Posterior cingulate gyrus (tissue), 11 donors: ENCODE measurements around the gene SCAF4.
"Not testable (repeated sequence)": the region's sequence is repeated elsewhere in the genome, so short reads cannot be mapped to it uniquely, and the experiment has no call there.

Experiments
- DNase-seq, 10 donors: peaks; one replicate each; pipeline versions ENCODE4 v3.0.0 to v3.0.0-alpha.2; 2020 to 2021; ENCODE audit warnings: mixed read lengths in 3 of 10
- intact Hi-C: fragments of 100-400 bp; cut with DNase I; formaldehyde crosslinking; loops from one replicate; pipeline ENCODE4 v1.15.1; 2023

SCAF4 gene

DNA sequence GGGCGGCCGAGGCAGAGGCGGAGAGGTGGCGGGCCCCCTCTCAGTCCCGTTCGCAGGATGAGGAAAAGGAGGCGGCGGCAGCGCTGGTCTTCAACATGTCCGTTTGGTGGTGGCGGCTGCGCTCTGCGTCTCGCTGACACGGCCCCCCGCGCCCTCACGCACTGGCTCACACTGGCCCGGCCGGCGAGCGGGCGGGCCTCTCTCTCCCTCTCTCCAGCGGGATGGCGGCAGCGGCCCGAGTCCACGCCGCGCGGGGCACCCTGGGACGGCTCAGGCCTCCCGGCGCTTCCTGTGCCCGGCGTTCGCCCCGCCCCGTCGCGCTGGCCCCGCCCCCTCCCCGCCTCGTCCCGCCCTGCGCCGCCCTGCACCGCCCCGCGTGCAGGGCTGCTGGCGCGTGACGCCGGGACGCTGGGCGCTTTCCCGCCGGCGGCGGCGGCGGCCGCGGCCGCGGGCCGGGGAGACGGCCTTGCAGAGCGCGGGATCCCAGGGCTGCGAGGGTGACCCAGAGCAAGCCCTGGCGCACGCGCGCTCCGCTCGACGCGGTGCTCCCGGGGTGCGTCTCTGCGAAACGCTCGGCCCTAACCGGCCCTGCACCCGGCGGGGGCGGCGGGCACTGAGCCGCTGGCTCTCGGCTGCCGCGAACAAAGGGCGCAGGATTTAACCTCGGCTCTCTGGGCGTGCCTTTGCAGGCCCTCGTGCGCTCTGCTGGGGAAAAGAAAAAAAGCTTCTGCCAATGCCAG is at the start of gene SCAF4:
TSS of gene SCAF4 (minus strand) at position 262 of the 740 bp plus-strand sequence. CDS start 426 bp downstream, outside the sequence.
- intact Hi-C loops = loop anchor here (1.0 to 10.0 kb wide), 3 partner anchors 72 to 1913 kb away; partner anchors contain the start of genes CRYZL1 and ITSN1
- peak; percentile 85 to 98 (median 90) for DNase-seq

DNA sequence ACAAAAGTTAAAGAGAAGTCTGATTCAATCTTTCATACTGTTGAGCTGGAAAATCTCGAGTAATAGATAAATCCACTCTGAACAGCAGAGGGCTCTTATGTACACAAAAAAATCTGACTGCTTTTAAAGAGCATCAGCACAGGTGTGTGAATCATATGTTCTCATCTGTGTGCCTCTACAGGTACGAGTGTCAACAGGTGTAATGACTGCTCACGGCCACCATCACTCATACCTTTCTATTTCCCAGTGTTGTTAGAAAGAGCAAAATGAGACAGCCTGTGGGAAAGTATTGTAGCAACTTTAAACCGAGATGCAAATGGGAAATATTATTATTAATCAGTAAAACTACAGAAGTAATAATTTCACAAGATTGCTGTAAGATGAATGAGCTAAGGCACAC is 49.0 kb upstream of the SCAF4 start:
- no peak for DNase-seq
- intact Hi-C loops = no loop called here

DNA sequence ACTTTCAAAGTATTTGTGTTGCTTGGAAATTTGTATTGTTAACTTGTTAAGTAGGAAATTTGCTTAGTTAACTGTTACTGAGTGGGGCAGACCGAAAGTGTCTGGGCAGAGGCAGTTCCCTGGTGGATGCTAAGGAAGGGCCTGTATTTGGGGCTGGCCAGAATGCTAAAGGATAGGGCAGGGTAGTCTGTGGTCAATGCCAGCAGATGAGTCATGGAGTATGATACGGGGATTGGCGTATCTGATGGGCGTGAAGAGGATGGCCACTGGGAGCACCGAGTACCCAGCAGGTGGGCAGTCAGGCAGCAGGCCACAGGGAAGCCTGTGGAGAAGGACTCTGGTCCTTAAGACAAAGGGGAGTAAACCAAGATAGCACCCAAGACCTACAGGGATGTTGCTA is 46.6 kb upstream of the SCAF4 start:
- intact Hi-C loops = no loop called here
- DNase-seq = no peak

GRCh38 chr21:31777857-31778256 is 45.9 kb upstream of the SCAF4 start:
- no peak for DNase-seq
- intact Hi-C loops = no loop called here

GRCh38 chr21:31774031-31774430 is 42.1 kb upstream of the SCAF4 start:
- intact Hi-C loops = no loop called here
- no peak for DNase-seq

DNA sequence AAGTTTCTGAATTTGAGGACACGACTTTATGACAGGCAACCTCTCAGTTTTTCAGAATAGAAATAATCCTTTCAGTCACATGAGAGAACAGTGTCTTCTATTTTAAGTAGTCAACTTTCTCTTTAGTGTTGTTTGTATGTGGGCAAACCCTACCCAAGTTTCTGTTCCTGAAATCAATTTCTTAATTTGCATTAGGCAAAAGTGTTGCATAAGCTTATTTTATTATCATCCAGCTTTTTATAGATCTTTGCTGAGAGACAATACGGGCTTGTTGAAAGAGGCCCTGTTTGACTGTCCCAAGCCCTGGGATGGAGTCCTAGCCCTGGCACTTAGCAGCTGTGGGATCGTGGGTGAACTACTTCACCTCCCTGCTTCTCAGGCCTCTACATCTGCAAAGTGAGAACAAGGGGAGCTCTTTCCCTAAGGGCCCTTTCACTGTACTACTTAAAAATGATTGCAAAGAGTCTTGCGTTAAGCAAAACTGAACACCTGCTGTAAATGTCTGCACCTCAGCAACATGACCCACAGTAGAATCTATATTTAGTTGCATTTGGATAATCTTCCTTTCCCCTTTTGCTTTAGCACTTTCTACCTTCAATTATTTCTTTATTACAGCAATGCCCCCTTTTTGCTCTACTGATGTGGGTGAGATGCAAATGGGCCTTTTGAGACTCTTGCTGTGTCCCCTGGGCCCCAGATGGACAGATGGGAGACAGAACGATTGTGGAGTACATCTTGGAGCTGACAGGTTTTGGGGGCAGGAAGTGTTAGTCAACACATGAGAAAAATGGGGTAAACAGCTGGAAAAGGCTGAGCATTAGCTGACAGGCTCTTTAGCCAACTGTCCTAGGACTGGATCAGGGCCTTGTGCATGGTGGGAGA is 41.0 kb upstream of the SCAF4 start:
- intact Hi-C loops = no loop called here
- DNase-seq = no peak

- DNase-seq = no peak
- intact Hi-C loops = no loop called here
Measured at GRCh38 chr21:31771685-31772084, 39.8 kb upstream of the SCAF4 start.

GRCh38 chr21:31768710-31769109 is 36.8 kb upstream of the SCAF4 start:
- intact Hi-C loops = no loop called here
- DNase-seq = no peak

GRCh38 chr21:31766899-31767298 is 35.0 kb upstream of the SCAF4 start:
- DNase-seq = no peak
- intact Hi-C loops = no loop called here

DNA sequence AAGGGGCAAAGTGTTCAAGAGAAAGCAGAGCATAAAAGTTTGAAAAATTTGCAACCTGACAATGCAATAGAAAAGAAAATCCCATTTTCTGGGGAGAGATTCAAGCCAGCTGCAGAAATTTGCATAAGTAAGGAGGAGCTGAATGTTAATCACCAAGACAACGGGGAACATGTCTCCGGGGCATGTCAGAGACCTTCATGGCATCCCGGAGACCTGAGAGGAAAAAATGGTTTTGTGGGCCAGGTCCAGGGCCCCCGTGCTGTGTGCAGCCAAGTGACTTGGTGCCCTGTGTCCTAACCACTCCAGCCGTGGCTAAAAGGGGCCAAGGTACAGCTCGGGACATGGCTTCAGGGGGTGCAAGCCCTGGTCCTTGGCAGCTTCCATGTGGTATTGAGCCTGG is 33.9 kb upstream of the SCAF4 start:
- DNase-seq, intact Hi-C loops: not testable (repeated sequence)

GRCh38 chr21:31760931-31761330 is 29.0 kb upstream of the SCAF4 start:
- intact Hi-C loops = no loop called here
- DNase-seq = no peak

GRCh38 chr21:31756787-31757186 is 24.9 kb upstream of the SCAF4 start:
- intact Hi-C loops = no loop called here
- DNase-seq = no peak

DNA sequence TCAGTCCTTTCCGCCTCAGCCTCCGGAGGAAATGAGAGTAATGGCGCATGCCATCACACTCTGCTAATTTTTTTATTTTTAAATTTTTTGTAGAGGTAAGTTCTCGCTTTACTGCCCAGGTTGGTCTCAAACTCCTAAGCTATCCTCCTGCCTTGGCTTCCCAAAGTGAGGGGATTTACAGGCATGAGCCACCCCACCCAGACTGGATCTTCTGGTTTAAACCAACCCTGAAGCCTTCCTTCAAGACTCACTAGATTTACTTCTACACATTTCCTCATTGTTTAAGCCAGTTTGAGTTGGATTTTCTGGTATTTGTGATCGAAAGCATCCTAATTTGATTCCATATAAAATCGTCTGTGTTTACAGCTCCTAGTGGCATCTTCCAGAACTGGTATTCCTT is 23.1 kb upstream of the SCAF4 start:
- DNase-seq = no peak
- intact Hi-C loops = no loop called here

DNA sequence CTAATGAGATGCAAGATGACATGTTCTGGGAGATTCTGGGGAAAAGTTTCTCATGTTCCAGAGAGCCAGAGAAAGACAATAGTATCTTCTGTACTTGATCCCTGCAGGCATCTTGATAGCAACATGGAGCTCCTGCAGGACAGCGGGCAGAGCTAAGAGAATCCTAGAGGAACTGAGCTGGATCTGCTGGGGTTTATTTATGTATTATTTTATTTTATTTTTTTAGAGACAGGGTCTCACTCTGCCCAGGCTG is 22.7 kb upstream of the SCAF4 start:
- no peak for DNase-seq
- intact Hi-C loops = no loop called here

DNA sequence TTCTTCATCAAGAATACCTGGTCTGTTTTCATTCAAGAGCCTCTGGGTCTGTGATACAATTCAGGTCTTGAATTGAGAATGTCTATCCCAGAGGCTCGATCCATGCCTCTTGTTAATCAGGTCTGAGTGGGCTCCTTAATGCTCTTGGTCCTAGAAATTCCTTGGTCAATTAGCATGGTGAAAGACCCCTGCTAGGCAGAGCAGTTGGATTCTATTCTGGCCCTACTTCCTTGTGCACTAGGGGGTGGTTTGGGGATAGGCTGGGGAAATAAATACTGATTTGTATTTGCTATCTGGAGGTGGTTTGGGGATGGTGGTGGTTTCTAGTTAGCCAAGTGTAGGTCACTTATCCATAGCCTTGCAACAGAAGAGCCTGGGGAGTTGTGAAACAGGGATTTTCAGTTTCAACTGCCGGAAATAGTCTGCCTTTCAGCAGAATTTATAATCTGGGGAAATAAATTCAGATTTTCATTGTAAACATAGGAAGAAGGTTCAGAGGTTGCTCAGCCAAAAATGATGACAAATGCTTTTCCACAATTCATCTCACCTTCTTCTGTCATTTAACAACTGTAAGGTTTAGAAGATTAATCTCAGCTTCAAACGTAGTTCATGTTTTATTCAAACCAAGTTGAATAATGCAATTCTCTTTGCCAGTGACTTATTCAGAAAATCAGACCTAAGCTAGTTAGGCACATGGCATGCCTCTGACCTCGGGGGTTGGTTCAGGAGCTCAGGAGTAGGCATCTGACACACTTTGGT is 22.2 kb upstream of the SCAF4 start:
- intact Hi-C loops = no loop called here
- DNase-seq = no peak

- no peak for DNase-seq
- intact Hi-C loops = no loop called here
Measured at GRCh38 chr21:31752967-31753366, 21.0 kb upstream of the SCAF4 start.

GRCh38 chr21:31752352-31752751 is 20.4 kb upstream of the SCAF4 start:
- intact Hi-C loops = no loop called here

GRCh38 chr21:31750843-31751242 is 18.9 kb upstream of the SCAF4 start:
- intact Hi-C loops = no loop called here
- DNase-seq = no peak

More at GRCh38 chr21:31752352-31752751, 20.4 kb upstream of the SCAF4 start:
- no peak for DNase-seq

- no peak for DNase-seq
- intact Hi-C loops = no loop called here
Measured at GRCh38 chr21:31744182-31744800, 12.4 kb upstream of the SCAF4 start.

- intact Hi-C loops = no loop called here
- no peak for DNase-seq
Measured at GRCh38 chr21:31743712-31744111, 11.8 kb upstream of the SCAF4 start.

DNA sequence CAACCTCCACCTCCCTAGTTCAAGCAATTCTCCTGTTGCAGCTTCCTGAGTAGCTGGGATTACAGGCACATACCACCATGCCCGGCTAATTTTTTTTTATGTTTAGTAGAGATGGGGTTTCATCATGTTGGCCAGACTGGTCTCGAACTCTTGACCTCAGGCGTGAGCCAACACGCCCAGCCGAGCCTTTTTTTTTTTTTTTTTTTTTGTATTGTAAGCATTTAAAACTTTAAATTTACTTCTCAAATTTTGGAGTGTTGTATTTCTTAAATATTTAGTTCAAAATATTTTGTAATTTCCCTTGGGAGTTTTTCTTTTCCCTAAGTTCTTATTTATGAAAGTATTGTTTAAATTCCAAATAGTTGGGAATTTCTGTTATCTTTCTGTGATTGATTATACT is 9.2 kb upstream of the SCAF4 start:
- intact Hi-C loops = no loop called here
- no peak for DNase-seq
